GM19372 (cell line): Measurements from ENCODE around the gene SP7.

ENCODE experiments used
- ATAC-seq: cut with Tn5 transposase; IDR thresholded peaks from one replicate; pipeline ENCODE4 v1.9.1; 2021; ENCODE audit warnings: mild to moderate bottlenecking, low read depth, moderate library complexity; ENCODE audit not compliant: unreplicated experiment

The SP7 gene

GRCh38 chr12:53279888-53280498 is 56.2 kb downstream of the SP7 start:
- ATAC-seq: no peak

DNA sequence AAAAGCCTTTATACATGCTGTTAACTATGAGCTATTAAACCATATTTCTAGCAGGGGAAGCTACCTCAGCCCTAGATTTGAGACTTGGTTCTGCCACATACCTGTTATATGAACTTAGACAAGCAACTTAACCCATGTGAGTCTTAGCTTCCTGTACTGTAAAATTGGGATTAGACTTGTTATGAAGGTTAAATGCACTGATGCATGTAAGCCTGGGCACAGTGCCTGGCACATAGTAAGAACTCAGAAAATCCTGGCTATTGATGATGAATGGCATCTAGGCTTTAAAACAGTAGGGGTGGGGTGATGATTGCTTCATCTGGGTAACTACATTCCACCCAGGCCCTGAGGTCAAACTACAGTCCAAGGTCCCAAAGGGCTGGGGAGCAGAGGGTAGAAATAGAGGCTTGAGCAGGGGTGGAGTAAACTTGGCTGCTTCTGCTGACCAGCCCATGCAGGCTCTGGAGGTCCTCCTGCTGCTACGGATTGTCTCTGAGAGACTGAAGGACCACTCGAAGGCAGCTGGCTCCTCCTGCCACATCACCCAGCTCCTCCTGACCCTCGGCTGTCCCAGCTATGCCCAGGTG is 56.8 kb downstream of the SP7 start:
- ATAC-seq: no peak

DNA sequence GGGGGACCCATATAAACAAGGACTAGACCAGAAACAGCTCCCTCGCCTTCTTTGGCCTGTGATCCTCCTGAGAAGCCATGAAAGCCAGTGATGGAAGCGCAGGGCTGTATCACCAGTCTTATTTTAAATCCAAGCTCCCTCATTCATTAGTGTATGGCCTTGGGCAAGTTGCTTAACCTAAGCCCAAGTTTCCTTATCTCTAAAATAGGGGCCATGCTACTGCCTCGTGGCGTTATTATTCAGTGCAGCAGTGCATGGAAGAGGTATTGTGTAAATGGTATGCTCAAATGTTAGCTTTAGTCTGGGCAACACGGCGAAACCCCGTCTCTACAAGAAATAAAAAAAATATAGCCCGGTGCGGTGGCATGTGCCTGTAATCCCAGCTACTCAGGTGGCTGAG is 58.2 kb downstream of the SP7 start:
- ATAC-seq: no peak
